Tibial nerve (tissue), 4 donors: Measurements from ENCODE around the gene ZFYVE19.
"Not testable (repeated sequence)": the region's sequence is repeated elsewhere in the genome, so short reads cannot be mapped to it uniquely, and the experiment has no call there.

Experiments used
- CTCF ChIP-seq, 5 experiments: fragments of 200-600 bp in 3 of 5; fragments of 450-650 bp in 2 of 5; sonication (generic) in 3 of 5; IDR thresholded peaks; one replicate each; pipeline ENCODE4 v1.5.1; 2016 to 2019; ENCODE audit warnings: antibody characterized with exemption in 5 of 5, mild to moderate bottlenecking in 3 of 5, moderate library complexity in 2 of 5
- EP300 ChIP-seq, 2 donors: sonication (generic); formaldehyde crosslinking; IDR thresholded peaks; one replicate each; pipeline ENCODE4 v1.6.1; 2017; ENCODE audit warnings: antibody characterized with exemption in 2 of 2, mild to moderate bottlenecking in 1 of 2
- POLR2A ChIP-seq, 2 donors: fragments of 450-650 bp; IDR thresholded peaks; one replicate each; pipeline ENCODE4 v1.6.1; 2017; ENCODE audit warnings: antibody characterized with exemption in 2 of 2, mild to moderate bottlenecking in 2 of 2, moderate library complexity in 2 of 2

GRCh38 chr15:40861147-40861546 is 54.3 kb downstream of the ZFYVE19 start:
- not testable (repeated sequence) for TF ChIP-seq CTCF, EP300, POLR2A (IDR thresholded peaks at IDR 0.05)
